Measurements from ENCODE around the gene PTPRN2. TPM values are rescaled to one million over a fixed set of nuclear protein-coding genes. Genes with fewer than 3 reads are reported as not detected.

PTPRN2 gene
- total and polyA plus RNA-seq, 2 of the 8 experiments (the other 6 are each of a cell fraction or from before 2014, with no cell fraction given), result 2.6 to 4.5 TPM

GRCh38 chr7:158241919-158242318 lies 345.7 kb downstream of the PTPRN2 start:
- Histone ChIP-seq H3K23ac (ENCODE audit: insufficient read length) (no peak overlapping the region), H3K27me3 (replicated peaks in 1 of 4; ENCODE audit: control insufficient read depth in 3 of 4, extremely low read depth in 1 of 4, insufficient read depth in 3 of 4, low read length in 3 of 4) (no peaks in the 10 kb centered on the region), H2BK12ac (ENCODE audit: low read depth, low read length) (no peak overlapping the region), H3K4me1 (replicated peaks in 1 of 4; ENCODE audit: control insufficient read depth in 3 of 4, insufficient read depth in 4 of 4, low read length in 3 of 4) (no peaks in the 10 kb centered on the region), H2BK20ac (ENCODE audit: low read length) (no peak overlapping the region), H3K9ac (replicated peaks in 1 of 4; ENCODE audit: extremely low read depth in 1 of 4, low read depth in 3 of 4, low read length in 3 of 4) (no peak overlapping the region), H2BK5ac (ENCODE audit: low read depth, low read length) (no peak overlapping the region), H2AFZ (ENCODE audit: low read length) (no peak overlapping the region), H4K20me1 (replicated peaks in 1 of 2; ENCODE audit: control insufficient read depth in 1 of 2, insufficient read depth in 2 of 2, low read length in 2 of 2) (peaks cover 0 to 1% of the 10 kb centered on the region in 2 experiments), H3K18ac (ENCODE audit: extremely low read depth, low read length) (no peak overlapping the region), H4K91ac (replicated peaks; ENCODE audit: insufficient read length, low read length) (no peak overlapping the region), H2BK15ac (ENCODE audit: low read length) (no peak overlapping the region), H3K36me3 (ENCODE audit: control insufficient read depth in 2 of 4, insufficient read depth in 4 of 4, low read length in 3 of 4) (no peaks in the 10 kb centered on the region), H3K14ac (ENCODE audit: insufficient read length) (no peak overlapping the region), H4K5ac (ENCODE audit: insufficient read length, low read depth, low read length) (no peak overlapping the region), H3K4me3 (ENCODE audit: extremely low read depth in 1 of 4, insufficient read depth in 2 of 4, low read depth in 3 of 4, low read length in 4 of 4) (no peak overlapping the region), H2AK5ac (ENCODE audit: low read depth, low read length) (no peak overlapping the region), H3K4me2 (ENCODE audit: insufficient read depth in 1 of 2, low read depth in 2 of 2, low read length in 2 of 2) (no peak overlapping the region), H3K79me1 (ENCODE audit: low read depth, low read length) (no peaks in the 10 kb centered on the region), H2BK120ac (replicated peaks; ENCODE audit: low read depth, low read length) (no peak overlapping the region), H4K8ac (ENCODE audit: extremely low read depth, insufficient read depth, low read length) (no peak overlapping the region), H3K9me3 (ENCODE audit: insufficient read depth in 2 of 2, low read depth in 1 of 2, low read length in 1 of 2) (peaks cover 6 to 56% of the 10 kb centered on the region in 2 experiments; a peak in 3 of 4 replicates), H3K56ac (replicated peaks; ENCODE audit: insufficient read length, low read depth, low read length) (no peak overlapping the region), H3K79me2 (ENCODE audit: control insufficient read depth in 1 of 2, insufficient read depth in 2 of 2, low read length in 2 of 2) (no peaks in the 10 kb centered on the region), H3K4ac (replicated peaks; ENCODE audit: insufficient read length, low read depth, low read length) (no peak overlapping the region), H3K27ac (ENCODE audit: low read depth, low read length) (no peak overlapping the region), H3K23me2 (ENCODE audit: low read depth, low read length) (peaks cover 4% of the 10 kb centered on the region; the same call in 1 of the 2 replicates)
- POLR2A ChIA-PET (ENCODE audit: partially characterized antibody), result no interaction called here
- WGBS, 2 experiments (ENCODE audit: extremely low coverage in 1 of 2, insufficient coverage in 1 of 2, insufficient read length in 1 of 2, insufficient replicate concordance in 2 of 2, low coverage in 1 of 2, low lambda C conversion rate in 2 of 2, missing lambda C conversion rate in 1 of 2), result 93% methylated on average over 7 of the region's 7 CpGs; no CpG with 5 or more reads in 1 of the 2 experiments
- CTCF ChIA-PET (ENCODE audit: partially characterized antibody), result interaction anchor here (0.7 kb wide), 1 partner anchor 874 kb away, joined by 6 read pairs; no protein-coding TSS in a partner anchor
- FAIRE-seq, result no peak
- no peak for DNase-seq (ENCODE audit: low read depth in 1 of 2, low spot score in 2 of 2)
- no peak for TF ChIP-seq TAF1 (IDR thresholded peaks at IDR 0.05; ENCODE audit: low read depth, low read length)

All from H1 (cell line).